Fibroblast of pulmonary artery (primary cell): Measurements from ENCODE around the gene PSORS1C2.

Experiments
- DNase-seq: peaks from one replicate; pipeline ENCODE4 v3.0.0-alpha.2; 2010; ENCODE audit warnings: low read depth
- H3K4me3 ChIP-seq: replicated peaks from 2 replicates; pipeline ENCODE4 v1.5.1; 2011; ENCODE audit warnings: low read depth, mild to moderate bottlenecking, control low read depth, low read length, moderate library complexity
- CTCF ChIP-seq: IDR thresholded peaks from 2 replicates; pipeline ENCODE4 v1.5.1; 2011; ENCODE audit warnings: mild to moderate bottlenecking, control low read depth, low read length, inconsistent platforms; ENCODE audit errors: missing control alignments

PSORS1C2 gene

GRCh38 chr6:31156641-31157040 is 17.8 kb upstream of the PSORS1C2 start:
- no peak for TF ChIP-seq CTCF
- no peak for DNase-seq

GRCh38 chr6:31154436-31154835 is 15.6 kb upstream of the PSORS1C2 start:
- TF ChIP-seq CTCF: no peak
- DNase-seq: no peak
- no peak overlapping the region for H3K4me3 ChIP-seq

More at GRCh38 chr6:31156641-31157040, 17.8 kb upstream of the PSORS1C2 start:
- no peak overlapping the region for H3K4me3 ChIP-seq

- DNase-seq: no peak
- no peak overlapping the region for H3K4me3 ChIP-seq
These were observed 13.9 kb upstream of the PSORS1C2 start for GRCh38 chr6:31152781-31153180.

GRCh38 chr6:31149827-31150447 is 11.1 kb upstream of the PSORS1C2 start:
- no peak for DNase-seq
- no peak for TF ChIP-seq CTCF
- no peak overlapping the region for H3K4me3 ChIP-seq

More at GRCh38 chr6:31152781-31153180, 13.9 kb upstream of the PSORS1C2 start:
- no peak for TF ChIP-seq CTCF

- DNase-seq: no peak
- no peak overlapping the region for H3K4me3 ChIP-seq
- TF ChIP-seq CTCF: no peak
These were observed 6.5 kb upstream of the PSORS1C2 start for GRCh38 chr6:31145386-31145785.

- no peak for TF ChIP-seq CTCF
- no peak overlapping the region for H3K4me3 ChIP-seq
- no peak for DNase-seq
These were observed 6.1 kb upstream of the PSORS1C2 start for GRCh38 chr6:31144970-31145340.

- no peak for TF ChIP-seq CTCF
- H3K4me3 ChIP-seq: no peak overlapping the region
- no peak for DNase-seq
These were observed 5.6 kb upstream of the PSORS1C2 start for GRCh38 chr6:31144296-31144969.
